ENCODE data around the gene FKBP8.
"Not testable (repeated sequence)": the region's sequence is repeated elsewhere in the genome, so short reads cannot be mapped to it uniquely, and the experiment has no call there.

FKBP8 gene

GRCh38 chr19:18542941-18543813 lies at the start of gene FKBP8:
FKBP8 (minus strand) TSS chr19:18543573; CDS start chr19:18541970, 1,603 bp downstream.
- DNase-seq (ENCODE audit: low spot score) = peak; percentile 95

GRCh38 chr19:18592732-18593131 lies 49.4 kb upstream of the FKBP8 start:
- not testable (repeated sequence) for DNase-seq (ENCODE audit: low spot score)

GRCh38 chr19:18591735-18592385 lies 48.5 kb upstream of the FKBP8 start:
- no peak for DNase-seq (ENCODE audit: low spot score)

GRCh38 chr19:18590273-18591272 lies 47.2 kb upstream of the FKBP8 start:
- DNase-seq (ENCODE audit: low spot score) = peak; percentile 87

- DNase-seq (ENCODE audit: low spot score) = peak; percentile 82
Measured at GRCh38 chr19:18589380-18590272, 46.3 kb upstream of the FKBP8 start.

GRCh38 chr19:18588611-18589379 lies 45.4 kb upstream of the FKBP8 start, which contains the start of gene REX1BD:
REX1BD (plus strand) TSS chr19:18588798; CDS start chr19:18588802, 4 bp downstream.
- peak; percentile 93 for DNase-seq (ENCODE audit: low spot score)

GRCh38 chr19:18587962-18588610 lies 44.7 kb upstream of the FKBP8 start:
- no peak for DNase-seq (ENCODE audit: low spot score)

- DNase-seq (ENCODE audit: low spot score) = no peak
Measured at GRCh38 chr19:18587561-18587960, 44.2 kb upstream of the FKBP8 start.

GRCh38 chr19:18586306-18586705 lies 42.9 kb upstream of the FKBP8 start:
- no peak for DNase-seq (ENCODE audit: low spot score)

GRCh38 chr19:18580311-18580710 lies 36.9 kb upstream of the FKBP8 start:
- DNase-seq (ENCODE audit: low spot score) = no peak

GRCh38 chr19:18577365-18577914 lies 34.1 kb upstream of the FKBP8 start:
- no peak for DNase-seq (ENCODE audit: low spot score)

GRCh38 chr19:18576383-18576782 lies 33.0 kb upstream of the FKBP8 start:
- DNase-seq (ENCODE audit: low spot score) = no peak

- no peak for DNase-seq (ENCODE audit: low spot score)
Measured at GRCh38 chr19:18574691-18575291, 31.4 kb upstream of the FKBP8 start.

- DNase-seq (ENCODE audit: low spot score) = peak; percentile 99
Measured at GRCh38 chr19:18571564-18572344, 28.4 kb upstream of the FKBP8 start, which contains the start of gene UBA52. UBA52 (plus strand) TSS chr19:18571857; CDS start chr19:18573301, 1,444 bp downstream.

GRCh38 chr19:18568367-18568766 lies 25.0 kb upstream of the FKBP8 start:
- no peak for DNase-seq (ENCODE audit: low spot score)

- DNase-seq (ENCODE audit: low spot score) = no peak
Measured at GRCh38 chr19:18566953-18567352, 23.6 kb upstream of the FKBP8 start.

- DNase-seq (ENCODE audit: low spot score) = no peak
Measured at GRCh38 chr19:18562086-18562485, 18.7 kb upstream of the FKBP8 start.

GRCh38 chr19:18559685-18560084 lies 16.3 kb upstream of the FKBP8 start:
- no peak for DNase-seq (ENCODE audit: low spot score)

Data from left forelimb (tissue), 1 donor.